ENCODE data around the gene ELFN1.

ELFN1 gene

DNA sequence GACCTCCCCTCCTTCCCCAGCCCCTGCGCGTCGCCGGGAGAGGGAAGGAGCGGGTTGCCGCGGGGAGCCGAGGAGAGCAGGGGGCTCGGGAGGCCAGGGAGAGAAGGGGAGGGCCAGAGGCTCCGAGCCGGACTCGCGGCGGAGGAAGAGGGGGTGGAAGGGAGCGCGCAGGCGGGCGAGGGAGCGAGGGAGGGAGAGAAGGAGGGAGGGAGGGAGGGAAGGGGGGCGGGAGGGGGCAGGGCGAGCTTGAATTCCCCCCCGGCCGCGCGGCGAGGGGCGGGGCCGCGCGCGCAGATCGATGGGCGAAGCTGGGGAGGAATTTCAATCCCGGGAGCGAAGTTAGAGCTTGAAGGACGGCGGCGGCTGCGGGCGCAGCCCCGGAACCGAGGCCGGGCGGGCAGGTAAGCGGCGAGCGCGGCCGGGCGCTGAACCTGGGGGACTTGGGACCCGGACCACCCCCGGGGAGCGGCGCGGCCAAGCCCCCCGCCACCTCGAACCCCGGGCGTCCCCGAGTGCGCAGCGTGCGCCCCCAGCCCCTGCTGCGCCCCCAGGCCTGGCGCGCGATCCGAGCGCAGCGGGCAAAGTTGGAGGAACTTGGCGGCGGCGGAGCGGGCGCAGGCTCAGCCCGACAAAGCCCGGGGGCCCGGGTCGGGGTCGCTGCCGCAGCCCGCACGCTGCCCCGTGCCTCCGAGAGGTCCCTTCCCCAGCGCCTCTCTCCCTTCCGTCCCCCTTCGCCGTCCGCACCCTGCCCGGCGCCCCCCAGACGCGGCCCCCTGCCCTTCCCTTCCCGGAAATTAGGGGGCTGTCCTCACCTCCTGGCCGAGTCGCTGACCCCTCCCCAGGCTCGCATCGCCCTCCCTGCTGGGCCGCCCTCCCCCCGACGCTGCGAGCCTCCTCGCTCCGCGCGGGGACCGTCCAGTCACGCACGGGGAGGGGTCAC lies at the start of gene ELFN1:
TSS of gene ELFN1 (plus strand) at position 324 of the 940 bp plus-strand sequence. CDS start 74,320 bp downstream, outside the sequence.
- peak; percentile 49 to 55 for DNase-seq (ENCODE audit: low read depth in 2 of 2)

DNA sequence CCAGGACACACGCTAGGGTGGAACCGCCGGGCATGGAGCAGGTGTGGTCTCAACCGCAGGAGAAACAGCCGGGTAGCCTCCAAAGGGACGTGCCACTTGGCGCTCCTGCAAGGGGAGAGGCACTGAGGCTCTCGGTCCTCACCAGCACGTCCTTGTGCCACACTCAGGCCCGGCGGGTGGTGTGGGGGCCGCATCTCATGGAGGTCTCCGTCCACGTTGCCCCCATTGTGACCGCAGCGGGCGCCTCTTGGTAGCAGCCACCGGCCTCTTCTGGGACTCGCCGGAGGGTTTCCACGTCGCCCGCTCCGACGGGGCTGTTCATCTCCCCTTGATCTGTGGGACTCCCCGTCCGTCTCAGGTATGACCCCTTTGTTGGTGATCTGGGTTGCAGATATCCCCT lies 49.2 kb upstream of the ELFN1 start:
- no peak for DNase-seq (ENCODE audit: low read depth in 2 of 2)

DNA sequence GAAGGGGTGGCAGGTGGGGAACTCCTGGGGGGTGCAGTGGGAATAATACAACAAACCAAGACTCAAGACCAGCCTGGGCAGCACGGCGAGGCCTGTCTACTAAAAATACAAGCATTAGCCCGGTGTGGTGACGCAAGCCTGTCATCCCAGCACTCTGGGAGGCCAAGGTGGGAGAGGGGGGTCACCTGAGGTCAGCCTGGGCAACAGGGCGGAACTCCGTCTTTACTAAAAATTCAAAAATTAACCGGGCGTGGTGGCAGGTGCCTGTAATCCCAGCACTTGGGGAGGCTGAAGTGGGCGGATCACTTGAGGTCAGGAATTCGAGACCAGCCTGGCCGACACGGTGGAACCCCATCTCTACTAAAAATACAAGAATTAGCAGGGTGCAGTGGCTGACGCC lies 48.4 kb upstream of the ELFN1 start:
- no peak for DNase-seq (ENCODE audit: low read depth in 2 of 2)

DNA sequence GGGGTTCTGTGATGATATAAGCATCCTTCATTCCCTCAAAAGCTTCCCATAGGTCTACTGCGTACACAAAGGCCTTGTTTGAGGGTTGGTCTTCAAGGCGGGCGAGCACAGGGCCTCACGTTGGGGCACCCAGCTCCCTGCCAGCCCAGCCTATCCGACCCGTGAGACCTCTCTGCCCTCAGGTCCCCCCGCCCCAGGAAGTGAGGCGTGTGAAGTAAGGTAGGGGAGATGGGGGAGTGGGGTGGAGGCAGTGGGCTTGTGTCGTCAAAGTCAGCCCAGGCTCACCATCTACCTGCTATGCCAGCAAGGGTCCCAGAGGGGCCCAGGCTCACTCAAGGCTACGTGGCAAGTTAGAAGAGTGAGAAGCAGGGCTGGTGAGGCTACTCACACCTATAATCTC lies 47.6 kb upstream of the ELFN1 start:
- no peak for DNase-seq (ENCODE audit: low read depth in 2 of 2)

DNA sequence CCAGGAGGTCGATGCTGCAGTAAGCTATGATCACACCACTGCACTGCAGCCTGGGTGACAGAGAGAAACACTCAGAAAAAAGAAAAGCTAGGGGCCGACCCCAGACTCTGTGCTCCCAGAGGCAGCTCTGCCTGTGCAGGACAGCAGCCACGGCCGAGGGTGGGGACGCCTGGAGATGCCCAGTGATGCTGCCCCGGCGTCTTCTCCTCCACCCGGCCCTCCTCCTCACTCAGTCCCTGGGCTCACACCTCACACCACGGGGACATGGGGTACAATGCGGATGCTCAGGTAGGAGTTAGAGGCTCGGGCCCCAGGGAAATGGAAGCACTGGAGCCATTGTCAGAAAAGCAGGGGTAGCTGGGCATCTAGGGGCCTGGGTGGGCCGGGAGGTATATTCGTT lies 46.3 kb upstream of the ELFN1 start:
- no peak for DNase-seq (ENCODE audit: low read depth in 2 of 2)

DNA sequence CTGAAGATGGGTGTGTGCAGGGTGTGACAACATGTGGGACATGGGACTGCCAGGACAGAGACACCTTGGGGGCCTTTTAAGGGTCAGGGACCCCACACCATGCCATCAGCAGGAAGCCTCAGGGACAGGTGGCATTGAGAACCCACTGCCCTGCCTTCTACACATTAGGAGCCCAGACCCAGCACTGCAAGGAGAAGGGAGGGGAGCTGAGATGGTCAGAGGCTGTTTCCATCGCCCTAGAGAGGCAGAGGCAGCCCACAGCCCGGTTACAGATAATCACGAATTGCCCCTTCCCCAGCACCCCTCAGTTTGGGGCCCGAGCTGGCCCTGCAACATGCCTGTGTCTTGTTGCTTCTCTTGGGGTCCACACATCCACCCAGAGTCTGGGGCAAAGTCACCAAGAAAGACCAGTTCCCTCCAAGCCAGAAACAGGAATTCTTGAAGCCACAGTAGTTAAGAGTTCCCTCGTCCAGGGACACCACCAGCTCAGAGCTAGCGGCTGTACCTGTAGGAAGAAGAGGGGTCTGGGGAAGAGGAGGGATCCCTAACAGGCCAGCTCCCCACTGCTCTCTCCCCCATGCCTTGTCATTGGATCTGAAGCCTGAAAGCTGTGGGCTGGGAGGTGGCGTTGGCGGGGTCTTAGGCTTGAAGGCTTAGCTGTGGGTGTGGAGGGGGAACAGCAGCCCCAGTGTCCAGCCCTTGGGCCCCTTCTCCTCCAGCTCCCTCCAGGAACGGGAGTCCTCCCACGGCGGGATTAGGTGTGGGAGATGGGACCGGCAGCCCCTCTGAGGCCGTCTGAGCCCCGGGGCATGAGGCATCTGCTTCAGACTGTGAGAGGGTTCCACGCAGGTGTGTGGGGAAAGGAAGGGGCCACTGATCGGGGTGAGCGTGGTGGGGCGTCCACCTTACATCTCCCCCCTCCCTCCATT lies 44.8 kb upstream of the ELFN1 start:
- DNase-seq (ENCODE audit: low read depth in 2 of 2) = no peak

DNA sequence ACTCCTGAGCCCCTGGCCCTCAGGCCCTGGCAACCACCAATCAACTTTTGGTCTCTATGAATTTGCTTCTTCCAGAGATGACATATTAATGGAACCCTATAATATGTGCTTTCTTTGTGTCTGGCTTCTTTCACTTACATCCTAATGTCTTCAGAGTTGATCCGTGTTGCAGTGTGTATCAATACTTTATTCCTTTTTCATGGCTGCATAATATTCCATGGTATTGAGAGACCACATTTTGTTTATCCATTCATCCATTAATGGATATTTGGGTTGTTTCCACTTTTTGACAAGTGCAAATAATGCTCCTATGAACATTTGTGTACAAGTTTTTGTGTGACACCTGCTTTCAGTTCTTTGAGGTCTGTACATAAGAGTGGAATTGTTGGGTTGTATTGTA lies 43.3 kb upstream of the ELFN1 start:
- no peak for DNase-seq (ENCODE audit: low read depth in 2 of 2)

DNA sequence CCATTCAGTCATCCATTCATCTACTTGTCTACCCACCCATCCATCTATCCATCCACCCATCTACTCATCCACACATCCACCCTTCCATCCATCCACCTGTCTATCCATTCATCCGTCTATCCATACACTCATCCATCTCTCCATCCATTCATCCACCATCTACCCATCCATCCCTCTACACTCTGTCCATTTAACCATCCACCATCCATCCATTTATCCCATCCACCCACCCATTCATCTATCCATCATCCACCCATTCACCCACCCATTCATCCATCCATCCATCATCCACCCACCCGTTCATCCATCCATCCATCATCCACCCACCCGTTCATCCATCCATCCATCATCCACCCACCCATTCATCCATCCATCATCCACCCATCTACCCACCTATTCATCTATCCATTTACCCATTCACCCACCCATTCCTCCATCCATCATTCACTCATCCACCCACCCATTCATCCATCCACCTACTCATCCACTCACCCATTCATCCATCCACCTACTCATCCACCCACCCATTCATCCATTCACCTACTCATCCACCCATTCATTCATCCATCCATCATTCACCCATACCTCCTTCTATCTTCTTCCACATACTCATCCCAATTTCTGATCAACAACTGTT lies 39.3 kb upstream of the ELFN1 start:
- DNase-seq (ENCODE audit: low read depth in 2 of 2) = no peak

DNA sequence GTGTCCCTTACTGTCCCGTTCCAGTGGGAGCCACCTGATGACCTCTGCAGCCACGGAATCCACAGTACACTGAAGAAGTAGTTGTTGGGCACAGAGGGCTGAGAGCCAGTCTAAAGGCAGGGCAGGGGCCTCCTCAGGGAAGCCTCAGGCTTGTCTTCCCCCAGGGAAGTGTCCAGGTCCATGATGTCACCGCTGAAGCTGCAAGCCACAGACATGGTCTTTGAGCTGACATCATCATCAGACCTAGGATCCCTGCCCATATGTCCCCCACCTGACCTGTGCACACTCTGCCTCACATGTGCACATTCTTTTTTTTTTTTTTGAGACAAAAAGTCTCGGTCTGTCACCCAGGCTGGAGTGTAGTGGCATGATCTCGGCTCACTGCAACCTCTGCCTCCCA lies 38.4 kb upstream of the ELFN1 start:
- no peak for DNase-seq (ENCODE audit: low read depth in 2 of 2)

DNA sequence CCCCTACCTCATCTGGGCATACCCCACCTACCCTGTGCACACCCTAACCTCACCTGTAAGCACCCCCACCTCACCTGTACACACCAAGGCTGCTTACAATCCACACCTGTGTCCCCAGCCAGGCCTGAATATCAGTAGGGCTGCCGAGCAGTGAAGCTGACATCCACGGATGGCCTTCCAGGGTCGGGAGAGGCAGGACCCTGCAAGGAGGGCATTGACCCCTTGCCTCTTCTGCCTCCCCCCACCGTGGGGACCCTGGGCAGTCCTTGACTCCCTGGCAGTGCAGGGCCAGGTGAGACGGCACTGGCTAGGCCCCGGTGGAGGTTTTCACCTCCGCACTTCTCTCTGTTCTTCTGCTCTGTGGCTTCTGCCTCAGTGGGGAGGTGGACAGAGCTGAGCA lies 37.6 kb upstream of the ELFN1 start:
- DNase-seq (ENCODE audit: low read depth in 2 of 2) = no peak

DNA sequence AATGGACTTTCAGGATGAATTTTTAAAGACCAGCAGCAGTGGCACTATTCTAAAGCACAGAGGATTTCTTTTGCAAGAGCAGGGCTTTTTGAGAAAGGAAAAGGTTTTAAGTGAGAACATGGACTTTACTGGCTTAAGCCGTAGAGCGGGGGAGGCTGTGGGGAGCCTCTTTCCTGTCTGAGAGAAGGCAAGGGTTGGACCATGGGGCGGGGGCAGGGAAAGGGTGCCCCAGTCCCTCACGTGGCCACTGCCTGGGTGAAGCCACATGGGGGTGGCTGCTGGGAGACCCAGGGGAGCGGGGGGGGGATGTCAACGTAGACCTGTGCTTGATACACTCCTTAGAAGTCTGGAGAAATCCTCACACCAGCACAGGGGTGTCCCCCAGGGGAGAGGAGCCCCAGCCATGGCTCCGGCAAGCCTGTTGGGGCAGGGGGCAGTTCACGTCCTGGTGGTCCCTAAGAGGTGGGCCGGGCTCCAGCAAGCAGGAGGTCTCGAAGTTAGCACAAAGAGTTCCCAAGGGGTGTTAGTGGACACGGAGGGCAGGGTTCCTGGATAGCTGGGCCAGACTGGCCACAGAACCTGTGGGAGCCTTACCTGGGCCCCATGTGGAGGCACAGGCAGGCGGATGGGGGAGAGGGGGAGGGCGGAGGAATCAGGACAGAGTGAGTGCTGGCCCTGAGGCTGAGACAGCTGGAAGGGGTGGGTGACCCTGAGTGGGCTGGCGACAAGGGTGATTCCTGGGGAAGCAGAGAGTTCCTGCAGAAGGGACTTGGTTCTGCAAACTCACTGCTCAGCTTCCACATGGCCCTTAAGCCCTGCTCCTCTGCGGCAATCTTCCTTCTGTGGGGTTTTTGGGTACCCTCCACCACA lies 36.9 kb upstream of the ELFN1 start:
- DNase-seq (ENCODE audit: low read depth in 2 of 2) = no peak

DNA sequence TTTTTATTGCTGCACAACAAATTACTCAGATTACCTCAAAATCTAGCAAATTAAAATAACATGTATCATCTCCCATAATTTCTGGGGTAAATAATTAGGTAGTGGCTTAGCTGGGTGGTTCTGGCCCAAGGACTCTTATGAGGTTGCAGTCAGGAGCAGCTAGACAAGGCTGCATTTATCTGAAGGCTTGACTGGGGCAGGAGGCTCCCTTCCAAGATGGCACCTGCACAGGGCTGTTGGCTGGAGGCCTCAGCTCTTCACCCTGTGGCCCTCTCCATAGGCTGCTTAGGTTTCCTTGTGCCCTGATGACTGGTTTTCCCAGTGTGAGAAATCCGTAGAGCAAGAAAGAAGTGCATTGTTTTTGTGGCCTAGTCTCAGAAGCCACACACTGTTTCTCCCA lies 34.7 kb upstream of the ELFN1 start:
- DNase-seq (ENCODE audit: low read depth in 2 of 2) = no peak

DNA sequence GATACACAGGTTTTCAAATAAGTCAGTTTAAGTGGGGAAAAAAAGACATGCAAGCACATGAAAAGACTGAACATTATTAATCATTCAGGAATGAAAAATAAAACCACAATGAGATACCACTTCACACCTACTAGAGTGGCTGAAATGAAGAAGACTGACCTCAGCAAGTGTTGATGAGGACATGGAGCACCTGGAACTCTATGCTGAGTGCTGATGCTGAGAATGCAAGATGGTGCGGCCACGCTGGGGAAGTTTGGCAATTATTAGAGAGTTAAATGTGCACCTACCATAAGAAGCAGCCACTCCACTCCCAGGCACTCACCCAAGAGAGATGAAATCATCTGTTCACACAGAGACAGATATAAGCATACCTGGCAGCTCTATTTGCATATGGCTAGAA lies 32.9 kb upstream of the ELFN1 start:
- no peak for DNase-seq (ENCODE audit: low read depth in 2 of 2)

DNA sequence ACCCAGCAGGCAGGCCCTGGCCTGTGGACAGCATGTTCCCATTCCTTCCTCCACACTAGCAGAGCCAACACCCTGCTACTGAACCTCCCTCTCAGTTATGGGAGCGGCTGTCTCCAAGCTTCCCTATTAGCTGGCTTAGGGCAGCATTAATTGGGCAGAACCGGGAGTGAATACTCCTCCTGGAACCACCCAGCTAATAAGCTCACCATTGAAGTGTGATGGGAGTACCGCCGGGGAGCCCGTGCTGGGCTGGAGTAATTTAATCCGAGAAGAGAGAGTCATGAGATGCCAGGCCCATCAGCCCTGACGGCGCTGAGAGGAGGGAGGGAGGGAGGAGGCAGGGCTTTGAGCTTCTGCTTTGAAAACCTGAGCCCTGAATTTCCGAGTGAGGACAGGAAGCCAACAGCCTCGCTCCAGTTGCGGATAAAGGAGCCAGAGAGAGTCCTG lies 31.8 kb upstream of the ELFN1 start:
- DNase-seq (ENCODE audit: low read depth in 2 of 2) = no peak

DNA sequence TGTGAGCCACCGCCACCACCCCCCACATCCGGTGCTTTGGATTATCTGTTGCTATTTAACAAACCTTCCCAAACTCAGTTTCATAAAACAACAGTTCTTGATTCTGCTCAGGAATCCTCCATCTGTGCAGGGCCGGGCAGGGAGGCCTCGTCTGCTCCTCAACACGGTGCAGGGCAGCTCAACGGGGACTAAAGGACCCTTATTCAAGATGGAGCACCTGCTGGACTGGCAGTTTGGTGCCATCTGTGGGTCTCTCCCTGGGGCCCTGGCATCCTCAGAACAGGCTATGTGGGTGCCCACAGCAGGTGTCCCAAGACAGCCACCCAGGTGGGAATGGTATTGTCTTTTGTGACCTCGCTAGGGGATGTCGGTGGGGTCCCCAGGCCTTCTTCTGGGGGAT lies 31.0 kb upstream of the ELFN1 start:
- no peak for DNase-seq (ENCODE audit: low read depth in 2 of 2)

DNA sequence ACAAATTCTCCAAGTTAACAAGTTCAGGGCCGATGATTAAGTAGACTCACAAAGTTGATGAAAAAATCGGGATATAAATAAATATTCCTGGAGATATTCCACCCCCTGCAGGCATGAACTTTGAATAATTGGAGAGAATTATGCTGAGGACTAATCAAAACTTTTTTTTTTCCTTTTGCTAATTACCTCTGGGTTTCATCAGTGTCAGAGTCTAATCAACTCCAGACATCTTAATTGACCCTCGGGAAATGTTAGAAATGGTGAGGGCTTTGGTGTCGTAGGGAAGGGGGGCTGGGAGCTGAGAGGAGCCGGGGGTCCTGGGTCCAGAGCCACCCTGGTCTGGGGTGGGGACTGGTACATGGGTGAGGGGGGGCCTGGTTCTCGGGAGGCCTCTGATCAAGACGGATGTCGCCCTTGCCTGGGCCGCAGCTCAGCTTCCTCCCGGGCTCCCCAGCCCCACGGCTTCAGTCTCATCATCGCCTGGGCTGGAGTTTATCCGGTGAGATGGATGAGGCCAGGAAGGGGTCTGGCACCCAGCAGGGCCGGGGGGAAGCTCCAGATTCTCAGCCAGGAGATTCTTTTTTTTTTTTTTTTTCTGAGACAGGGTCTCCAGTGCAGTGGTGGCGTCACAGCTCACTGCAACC lies 30.4 kb upstream of the ELFN1 start:
- DNase-seq (ENCODE audit: low read depth in 2 of 2) = no peak

DNA sequence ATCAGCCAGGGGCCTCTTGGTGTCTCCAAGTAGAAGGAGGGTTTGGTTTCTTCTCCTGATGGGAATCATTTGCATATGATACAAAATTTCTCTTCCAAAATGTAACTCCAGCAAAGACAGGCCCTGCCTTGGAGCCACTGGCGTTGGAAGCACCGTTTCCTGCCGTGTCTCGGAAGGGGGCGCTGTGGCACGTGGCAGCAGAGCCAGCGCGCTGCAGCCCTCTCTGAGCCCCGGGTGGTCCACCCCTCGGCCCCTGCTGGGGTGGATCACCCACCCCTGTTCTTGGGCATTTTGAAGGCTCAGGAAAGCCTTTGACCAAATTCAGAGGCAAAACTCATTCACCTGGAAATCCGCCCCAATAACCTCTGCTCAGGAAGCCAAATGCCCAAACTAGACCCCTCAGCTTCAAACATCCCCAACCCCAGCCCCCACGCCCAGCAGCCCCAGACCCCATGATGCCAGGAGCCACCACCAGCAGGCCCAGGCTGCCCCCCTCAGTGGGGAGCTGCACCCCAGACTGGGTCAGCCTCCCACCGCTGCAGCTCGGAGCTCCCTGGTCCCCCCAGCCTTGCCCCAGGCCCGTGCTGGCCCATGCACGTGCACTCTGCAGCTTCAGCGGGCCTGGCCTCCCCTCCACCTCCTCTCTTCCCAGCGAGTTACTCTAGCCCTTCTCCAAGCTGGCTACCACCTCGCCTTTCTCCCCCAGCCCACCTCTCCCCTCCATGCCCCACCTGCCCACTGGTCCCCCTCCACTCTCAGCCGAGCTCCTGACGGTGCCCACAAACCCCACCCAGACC lies 29.5 kb upstream of the ELFN1 start:
- DNase-seq (ENCODE audit: low read depth in 2 of 2) = no peak

DNA sequence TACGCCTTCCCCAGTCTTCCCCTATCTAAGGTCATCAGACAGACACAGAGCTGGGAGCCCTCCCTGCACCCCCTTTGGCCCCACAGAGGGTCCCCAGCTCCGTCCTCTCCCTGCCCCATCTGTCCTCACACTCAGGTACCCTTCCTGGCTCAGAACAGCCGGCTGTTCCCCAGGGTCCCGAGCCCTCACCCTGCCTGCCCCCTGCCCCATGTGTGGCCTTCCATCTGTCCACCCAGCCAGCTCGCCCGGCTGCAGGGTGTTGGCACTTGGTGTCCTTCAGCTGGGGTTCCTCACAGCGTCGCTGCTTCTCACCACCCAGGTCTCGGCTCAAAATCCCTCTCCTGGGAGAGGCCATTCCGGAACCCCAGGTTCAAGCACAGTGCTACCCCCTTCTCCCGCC lies 28.9 kb upstream of the ELFN1 start:
- DNase-seq (ENCODE audit: low read depth in 2 of 2) = no peak

DNA sequence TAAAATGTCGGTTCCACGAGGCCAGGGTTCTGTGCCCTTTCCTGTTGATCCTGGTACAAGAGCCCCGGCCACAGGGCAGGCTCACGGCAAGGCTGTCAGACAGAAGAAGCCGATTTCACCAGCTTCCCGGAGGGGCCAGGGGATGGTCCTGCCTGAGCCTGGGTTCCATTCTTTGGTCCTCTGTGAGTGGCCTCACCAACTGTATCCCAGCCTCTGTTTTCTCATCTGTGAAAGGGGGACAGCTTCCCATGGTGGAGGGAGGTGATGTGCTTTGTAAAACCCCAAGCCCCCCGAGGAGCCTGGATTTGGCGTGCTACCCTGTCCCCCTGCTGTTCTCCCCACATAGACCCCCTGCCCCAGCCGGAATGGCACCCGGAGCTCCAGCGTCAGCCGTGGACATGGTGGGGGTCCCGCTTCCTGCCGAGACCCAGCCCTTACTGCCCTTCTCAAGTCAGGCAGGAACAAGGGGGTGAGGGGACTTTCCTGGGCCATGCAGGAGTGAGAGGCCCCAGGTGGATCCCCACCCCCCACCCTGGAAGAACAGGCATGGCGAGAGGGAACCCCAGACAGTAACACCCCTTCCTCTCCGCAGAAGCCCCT lies 28.3 kb upstream of the ELFN1 start:
- no peak for DNase-seq (ENCODE audit: low read depth in 2 of 2)

Data from fibroblast of skin of left biceps (primary cell).